Islet precursor cell (in vitro differentiated cells): ENCODE data around the gene NXN.
"Not testable (repeated sequence)": the region's sequence is repeated elsewhere in the genome, so short reads cannot be mapped to it uniquely, and the experiment has no call there.

Source experiments
- DNase-seq: peaks from one replicate; pipeline ENCODE4 v3.0.0-alpha.2; 2018

The NXN gene

DNA sequence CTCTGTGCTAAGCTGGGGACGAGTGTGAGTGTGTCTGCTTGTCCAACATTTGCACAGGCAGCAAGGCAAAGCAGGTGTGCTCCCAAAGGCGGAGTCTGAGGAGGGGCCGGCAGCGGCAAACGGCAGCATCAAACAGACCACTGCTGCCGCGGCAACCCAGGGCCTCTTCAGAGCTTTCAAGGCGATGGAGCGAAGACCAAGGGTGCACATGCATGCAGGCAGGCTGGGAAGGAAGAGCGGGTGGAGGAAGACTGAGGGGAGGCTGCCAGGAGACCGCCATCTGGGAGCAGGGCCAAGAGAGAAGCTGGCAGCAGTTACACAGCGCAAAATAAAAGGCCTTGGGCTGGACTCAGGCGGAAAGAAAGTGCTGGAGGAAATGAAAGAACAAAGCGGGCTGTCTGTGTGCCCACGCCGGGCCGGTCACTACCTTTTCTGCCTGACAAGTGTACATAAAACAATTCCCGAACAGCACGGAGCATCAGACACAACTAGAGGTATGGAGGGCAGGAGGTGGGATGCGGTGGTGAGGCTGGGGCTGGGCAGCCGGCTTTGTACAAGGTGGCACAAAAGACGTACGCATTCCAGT is 25.9 kb upstream of the NXN start:
- no peak for DNase-seq

DNA sequence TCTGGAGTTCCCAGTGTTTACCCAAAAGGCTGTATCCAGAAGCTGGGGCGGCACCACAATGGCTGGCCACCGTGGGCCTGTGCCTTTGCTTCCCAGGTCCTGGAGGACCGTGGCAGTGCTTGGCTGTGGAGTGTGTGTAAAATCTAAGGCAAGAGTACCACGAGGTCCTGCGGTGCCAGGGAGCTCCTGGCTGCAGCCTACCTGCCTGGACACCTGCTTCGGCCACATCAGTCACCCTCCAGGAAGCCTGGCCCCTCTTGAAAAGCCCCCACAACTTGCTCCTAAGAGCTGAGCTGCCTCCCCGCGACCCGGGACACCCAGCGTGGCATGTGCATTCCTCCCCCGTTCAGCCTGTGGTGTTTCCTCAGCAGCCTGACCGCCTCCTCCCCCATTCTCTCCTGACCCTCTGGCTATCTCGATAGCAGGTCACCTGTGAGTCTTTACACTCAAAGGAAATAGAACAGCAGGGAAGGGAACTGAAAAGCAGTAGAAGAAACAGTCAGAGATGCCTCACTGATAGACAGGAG is 25.3 kb upstream of the NXN start:
- DNase-seq = no peak

DNA sequence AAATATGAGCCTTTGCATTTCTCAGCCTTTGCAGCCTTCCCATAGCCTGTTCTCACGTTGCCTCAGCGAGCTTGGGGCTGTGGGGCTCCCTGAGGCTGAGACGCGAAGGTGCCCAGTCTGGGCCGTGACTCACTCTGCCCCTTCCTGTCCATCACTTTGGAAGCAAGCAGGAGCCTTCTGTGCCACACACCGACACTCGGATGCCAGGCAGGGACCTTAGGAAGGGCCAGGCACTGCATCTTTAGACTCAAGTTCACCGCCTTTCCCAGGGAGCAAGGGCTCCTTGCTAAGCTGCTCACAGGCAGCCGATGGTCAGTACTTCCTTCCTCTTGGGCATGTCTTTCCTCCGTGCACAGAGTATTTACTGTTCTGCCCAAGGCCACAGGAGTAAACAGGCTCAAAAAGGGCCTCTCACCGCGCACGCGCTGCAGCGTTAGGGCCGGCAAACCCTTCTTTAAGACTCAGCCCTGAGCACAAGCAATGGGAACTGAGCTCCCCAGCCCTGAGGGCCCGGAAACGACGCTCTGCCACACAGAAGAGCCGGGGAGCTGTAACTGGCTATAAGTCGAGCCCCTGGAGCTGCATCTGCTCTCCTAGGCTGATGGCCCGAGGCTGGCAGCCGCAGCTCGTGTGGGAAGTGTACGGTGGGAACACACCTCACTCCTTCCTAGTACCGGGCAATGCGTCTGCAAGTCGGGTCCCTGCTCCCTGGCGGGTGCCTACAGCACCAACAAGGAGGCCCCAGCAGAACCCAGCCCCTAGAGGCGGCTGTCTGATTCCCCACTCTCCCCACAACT is 24.6 kb upstream of the NXN start:
- DNase-seq = no peak

DNA sequence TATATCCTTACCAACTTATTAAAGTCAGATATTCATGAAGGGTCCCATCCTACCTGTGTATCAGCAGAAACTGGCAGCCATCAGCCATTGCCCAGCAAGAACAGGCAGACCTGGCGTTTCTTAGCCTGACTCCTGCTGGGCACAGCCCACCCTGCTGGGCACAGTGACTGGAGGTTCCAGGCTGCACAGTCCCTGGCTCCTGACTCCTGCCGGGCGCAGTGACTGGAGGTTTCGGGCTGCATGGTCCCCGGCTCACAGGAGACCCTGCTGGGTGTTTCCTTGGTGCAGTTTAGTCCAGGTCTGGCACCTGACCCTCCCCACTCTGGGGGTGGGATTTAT is 24.0 kb upstream of the NXN start:
- no peak for DNase-seq

DNA sequence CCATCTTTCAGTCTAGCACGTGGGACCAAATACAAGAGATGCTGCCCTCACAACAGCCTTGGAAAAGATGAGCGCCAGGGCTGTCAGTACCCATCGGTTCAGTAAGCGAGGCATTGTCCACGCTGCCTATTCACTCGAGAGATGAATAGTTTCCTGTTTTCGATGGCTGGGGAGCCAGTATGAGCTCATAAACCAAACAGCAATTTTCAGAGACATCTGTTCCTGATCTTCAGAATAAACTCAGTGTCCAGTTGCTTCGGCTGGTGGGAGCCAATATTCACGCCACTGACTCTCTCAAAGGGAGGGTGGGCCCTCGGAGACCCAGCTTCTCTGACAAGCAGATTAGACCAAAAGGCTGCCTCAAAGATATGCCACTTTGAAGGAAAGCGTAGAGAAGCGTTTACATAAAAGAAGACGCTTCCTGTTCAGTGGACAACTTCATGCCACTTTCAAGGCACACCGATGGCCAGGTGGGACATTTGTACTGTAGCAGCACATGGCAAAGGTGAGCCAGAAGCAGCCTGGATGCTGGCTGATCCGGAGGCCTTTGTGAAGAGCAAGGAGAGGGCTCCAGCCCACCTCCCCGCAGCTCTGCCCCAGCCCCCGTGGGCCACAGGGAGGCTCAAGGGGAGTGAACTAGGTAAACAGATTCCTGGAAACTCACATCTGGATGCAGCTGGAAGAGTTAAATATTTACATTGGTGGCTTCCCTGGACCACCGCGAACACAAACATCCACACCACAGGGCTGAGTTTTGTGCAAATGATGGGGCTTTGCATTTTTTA is 23.4 kb upstream of the NXN start:
- DNase-seq = no peak

DNA sequence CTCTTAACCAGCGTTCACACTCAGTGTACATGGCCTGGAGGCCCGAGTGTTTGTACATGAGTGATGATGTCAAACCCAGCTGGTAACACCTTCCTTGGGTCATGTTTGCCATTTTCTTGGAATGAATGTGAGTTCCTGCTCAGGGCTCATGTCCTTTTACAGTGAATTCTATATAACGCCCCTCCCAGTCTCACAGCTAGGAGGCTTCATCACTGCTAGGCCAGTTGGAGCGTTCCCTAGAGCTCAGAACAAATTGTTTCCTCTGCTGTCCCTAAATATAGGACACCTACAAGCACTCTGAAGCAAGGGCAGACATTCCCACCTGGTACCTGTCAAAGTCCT is 22.8 kb upstream of the NXN start:
- DNase-seq = no peak

DNA sequence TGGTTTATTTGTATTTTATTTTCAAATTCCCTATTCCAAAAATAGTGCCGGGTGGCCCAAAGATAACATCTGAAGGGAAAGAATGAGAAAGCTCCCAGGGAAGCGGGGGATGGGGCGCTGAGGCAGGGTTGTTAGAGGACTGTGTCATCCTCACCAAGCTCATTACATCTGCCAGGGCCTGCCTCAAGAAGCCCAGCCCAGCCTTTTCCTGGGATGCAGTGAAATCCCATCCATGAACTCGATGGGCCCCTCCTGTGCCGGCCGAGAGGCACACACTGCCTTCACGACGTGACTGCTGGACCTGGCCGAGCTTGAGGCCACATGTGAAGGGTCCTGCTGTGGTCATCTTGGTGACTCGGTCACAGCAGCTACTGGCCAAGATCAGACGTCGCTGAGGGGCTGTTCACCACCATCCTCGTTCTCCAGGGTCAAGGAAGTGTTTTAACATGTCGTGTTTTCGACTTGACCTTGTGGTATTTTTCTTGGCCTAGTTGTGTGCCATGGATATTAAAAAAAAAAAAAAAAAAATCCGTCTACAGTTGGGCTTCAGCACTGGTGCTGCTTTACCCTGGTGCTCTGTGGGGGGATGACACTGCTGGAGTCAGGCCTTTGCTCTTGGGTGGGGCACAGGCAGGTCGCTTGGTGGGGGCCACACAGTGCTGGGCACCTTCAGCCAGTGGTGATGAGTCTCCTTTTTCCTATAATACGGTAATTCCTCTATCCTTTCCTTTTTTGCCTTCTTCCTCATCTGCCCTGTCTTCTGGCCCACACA is 22.2 kb upstream of the NXN start:
- DNase-seq = peak; percentile 81

DNA sequence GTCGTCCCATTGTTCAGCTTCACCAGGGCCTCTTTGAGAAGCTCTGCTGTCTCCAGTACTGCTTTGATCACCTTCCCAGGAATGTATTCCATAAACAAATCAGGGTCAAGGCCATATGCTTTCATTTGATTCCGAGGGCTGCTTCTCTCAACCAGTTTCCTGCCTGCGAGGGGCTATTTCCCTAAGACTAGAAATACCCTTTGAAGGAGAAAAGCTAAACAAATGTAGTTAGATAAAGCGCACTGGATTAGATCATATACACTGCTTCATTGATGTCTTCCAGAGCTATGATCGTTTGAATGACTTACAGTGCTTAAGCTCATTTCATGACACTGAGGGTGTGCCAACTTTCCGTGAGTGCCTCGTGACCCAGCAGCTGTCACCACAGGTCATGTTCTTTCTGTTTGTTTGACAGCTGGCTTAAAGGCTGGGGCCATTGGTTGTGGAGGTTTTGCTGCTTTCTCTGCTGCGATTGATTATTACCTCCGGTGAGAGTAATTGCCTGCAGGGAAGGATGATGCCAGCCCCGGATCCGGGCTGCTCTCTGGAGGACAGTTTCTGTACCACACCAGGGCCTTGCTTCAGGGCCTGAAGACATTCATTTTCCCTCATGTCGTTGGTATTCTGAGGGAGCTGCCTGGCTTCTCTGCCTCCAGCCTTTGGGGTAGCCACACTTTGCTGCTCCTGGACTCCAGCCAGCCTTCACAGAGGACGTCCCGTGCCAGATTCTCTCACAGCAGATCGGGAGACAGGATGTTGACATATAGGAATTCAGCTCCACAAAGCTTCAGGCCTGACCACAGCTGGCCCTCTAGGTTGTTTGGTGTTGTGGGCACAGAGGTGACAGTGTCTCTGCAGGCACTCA is 21.3 kb upstream of the NXN start:
- DNase-seq = peak; percentile 78

DNA sequence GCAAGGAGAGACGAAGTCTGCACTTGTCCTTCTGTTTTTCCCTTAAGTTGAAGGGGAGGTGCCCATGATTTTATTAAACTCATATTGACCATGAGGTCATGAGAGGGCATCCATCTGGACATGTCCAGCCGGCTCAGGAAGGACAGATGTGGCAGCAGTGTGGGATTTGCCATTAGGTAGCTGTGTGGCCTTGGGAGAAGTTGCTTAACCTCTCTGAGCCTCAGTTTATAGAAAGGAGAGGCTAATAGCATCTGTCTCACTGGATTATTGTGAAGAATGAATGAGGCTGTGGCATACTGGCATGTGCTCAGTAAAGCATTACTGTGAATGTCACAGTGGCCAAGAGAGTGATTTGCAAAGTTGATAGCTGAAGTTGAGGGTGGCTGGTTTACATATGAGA is 18.5 kb upstream of the NXN start:
- no peak for DNase-seq

DNA sequence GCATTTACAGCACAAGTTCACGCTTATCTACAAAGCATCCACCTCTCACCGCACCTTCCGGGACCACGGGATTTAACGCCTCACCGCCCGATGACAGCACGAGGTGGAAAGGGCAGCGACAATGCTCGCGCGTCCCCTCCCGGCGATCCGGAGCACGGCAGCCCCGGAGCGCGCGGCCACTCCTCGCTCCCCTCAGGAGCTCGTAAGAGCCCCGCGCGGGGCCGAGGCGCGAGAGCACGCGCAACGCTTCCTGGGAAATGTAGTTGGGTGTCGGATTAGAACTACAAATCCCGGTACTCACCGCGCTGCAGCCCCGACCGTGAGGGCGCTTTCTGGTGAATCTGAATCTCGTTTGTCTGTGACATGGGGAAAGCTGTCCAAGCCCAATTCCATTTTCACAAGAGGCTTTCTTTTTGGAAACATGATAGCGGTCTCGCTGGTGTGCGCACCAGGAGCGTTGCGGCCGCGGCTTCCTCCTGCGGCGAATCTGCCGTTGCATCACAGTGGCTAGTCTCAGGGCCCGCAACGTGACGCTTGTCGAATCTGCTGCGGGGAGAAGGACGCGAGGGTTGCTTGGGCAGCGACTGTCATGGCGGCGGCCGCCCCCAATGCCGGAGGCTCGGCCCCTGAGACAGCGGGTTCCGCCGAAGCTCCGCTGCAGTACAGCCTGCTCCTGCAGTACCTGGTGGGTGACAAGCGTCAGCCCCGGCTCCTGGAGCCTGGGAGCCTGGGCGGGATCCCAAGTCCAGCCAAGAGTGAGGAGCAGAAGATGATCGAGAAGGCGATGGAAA is 17.2 kb upstream of the NXN start, which contains the start of gene TIMM22:
TSS of gene TIMM22 (plus strand) at position 576 of the 791 bp plus-strand sequence. CDS start at position 590, 14 bp downstream.
- DNase-seq = peak; percentile 99

DNA sequence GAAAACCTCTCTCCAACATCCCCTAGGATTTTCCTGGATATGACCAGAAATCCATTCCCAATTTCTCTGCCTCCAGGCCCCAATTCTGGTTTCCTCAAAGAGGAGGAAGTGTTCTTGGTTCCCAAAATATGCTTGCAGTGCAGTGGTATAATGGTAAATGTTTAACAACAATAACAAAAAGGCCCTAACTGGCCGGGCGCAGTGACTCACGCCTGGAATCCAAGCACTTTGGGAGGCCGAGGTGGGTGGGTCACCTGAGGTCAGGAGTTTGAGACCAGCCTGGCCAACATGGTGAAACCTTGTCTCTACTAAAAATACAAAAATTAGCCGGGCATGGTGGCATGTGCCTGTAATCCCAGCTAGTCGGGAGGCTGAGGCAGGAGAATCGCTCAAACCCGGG is 15.7 kb upstream of the NXN start:
- not testable (repeated sequence) for DNase-seq

DNA sequence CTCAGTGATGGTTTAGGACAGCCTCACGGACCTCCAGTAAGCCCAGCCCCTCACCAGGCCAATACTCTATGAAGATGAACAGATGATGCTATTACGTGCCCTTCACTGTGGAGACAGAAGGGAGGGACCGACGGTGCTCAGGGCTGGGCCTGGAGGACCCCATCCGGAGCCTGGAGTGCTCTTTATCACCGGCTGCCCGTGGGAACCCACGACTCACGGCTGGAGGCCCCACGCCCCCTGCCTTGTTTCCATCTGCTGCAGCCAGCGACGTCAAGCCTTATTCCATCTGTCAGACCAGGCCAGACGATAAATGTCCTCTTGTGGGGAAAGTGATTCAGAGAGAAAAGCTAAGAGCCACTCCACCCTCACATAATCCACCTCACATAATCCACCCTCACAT is 13.4 kb upstream of the NXN start:
- peak; percentile 48 for DNase-seq

DNA sequence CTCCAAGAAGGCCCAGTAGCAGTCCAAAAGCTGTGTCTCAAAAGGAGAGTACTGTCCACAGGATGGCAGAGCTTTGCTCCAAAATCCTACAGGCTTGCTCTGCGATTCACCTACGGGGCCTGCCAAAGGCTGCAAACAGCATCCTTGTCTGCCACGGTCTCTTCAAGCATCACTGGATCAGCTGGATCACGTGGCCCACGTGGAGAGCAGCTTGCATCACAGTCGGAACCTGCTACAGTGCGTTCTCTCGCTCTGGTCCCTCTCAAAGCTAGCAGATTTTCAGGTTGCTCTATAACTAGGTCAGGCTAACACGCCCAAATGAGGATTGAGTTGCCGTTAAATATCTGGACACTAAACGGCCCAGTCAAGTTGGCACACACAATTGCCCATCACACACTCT is 9.0 kb upstream of the NXN start:
- no peak for DNase-seq

DNA sequence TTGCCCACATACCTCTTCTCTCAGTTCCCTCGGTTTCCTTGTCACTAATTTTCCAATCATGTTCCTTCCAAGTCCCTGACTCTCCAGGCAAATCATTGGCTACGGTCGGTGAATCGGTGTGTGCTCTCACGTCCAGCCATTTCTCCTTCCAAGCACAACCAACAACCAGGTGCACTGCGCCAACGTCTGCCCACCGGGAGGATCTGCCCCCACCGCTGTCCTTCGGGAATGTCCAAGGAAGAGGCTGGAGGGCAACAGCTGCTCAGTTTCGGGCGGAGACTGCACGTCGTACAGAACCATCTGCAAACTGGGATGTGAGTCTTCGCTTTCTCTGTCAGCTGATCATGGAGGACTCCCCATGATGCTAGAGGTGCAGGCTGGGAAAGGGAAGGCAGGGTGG is 8.4 kb upstream of the NXN start:
- DNase-seq = no peak

DNA sequence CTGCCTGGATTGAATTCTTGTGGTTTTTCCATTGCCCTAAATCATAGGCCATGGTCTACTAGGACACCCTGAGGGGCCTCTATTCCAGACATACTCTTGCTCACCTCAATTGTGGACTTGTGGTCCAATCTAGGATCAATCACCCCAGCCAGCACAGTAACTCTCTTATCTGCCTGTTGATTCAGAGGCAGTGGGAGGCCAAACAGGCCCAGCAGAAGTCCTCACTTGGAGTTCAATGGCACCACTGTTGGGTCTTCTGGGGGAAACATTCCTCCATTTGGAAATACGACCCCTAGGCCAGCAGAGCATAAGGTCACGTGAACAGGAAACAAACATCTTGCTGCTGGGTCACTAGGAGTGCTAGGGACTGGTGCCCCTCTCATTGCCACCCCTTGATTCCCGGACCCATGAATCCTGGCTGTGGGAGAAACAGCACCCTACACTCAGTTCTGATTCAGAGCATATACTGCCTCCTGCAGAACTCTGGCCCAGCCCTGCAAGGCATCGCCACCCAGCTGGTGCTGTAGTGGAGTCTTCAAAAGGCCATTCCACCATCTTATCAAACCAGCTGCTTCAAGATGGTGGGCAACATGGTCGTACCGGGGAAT is 6.8 kb upstream of the NXN start:
- DNase-seq = peak; percentile 89

DNA sequence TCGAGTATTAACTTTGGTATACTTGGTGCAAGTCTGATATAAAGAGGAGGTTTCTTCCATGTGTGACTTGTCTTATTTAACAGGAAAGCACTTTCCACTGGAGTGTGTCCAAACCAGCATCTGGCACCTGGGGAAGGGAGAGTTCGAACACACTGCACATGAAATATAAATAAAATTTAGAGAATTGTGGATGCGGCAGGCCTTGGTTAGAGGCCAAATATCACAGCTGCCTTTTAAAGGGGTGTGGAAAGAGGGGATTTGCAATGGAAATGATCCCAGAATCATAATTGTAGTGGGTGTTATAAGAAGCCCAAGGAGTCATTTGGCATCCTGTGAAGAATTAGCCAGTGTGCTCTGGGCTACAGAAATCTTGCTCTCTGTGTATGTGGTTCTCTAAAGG is 4.3 kb upstream of the NXN start:
- DNase-seq = no peak

DNA sequence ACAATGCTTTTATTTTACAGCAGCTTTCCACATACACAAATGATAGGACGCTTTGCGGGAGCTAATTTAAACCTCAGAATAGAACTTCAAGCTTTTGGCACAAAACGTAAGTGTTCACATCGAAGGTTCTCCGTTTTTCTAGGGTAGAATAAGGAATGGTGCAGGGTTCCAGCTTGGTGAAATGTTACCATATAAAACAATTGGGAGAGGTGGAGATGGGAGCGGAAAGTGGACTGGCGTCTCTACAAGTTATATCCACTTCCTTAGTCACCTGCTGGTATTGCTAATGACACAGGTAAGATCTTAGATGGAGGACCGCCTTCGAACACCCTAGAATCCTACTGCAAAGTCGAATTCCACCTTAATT is 1.7 kb upstream of the NXN start:
- DNase-seq = no peak

DNA sequence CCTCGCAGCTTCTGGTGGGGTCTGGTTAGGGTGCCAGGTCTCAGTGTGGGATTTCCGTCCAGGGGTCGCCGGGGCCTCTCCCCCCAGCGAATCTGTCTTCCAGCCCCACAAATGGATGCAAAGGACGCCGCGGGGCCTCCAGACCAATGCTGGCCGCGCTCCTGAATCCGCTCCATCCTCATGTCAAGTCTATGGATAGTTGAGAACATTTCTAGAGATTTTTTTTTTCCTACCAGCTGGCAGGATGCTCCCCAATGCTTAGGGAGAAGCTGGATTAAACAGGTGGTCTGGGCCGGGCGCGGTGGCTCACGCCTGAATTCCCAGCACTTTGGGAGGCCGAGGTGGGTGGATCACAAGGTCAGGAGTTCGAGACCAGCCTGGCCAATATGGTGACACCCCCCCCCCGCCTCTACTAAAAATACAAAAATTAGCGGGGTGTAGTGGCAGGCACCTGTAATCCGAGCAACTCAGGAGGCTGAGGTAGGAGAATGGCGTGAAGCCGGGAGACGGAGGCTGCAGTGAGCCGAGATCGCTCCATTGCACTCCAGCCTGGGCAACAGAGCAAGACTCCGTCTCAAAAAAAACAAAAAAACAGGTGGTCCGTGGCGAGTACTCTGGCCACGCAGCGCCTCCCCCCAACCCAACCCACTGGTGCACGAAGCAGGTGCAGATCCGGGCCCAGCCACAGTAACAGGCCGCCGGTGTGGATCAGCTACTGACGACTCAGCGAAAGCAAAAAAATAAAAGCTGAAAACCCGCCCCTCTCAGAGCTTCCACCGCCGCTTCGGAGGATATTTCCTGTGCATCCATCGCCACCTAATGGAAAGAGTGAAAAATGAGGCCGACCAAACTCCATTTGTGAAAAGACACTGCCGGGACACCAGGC is 1.1 kb upstream of the NXN start:
- peak; percentile 93 for DNase-seq

DNA sequence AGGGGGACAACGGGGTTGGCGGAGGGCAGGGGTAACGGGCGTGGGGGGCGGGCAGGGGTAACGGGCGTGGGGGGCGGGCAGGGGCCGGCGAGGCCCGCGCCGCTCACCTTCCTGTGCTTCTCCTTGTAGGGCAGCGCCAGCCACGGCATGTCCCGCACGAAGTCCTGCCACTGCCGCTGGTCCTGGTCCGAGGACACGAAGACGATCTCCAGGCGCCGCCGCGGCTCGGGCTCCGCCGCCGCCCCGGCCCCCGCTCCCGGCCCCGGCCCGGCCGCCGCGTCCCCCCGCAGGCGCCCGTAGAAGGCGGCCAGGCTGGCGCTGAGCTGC is 401 bp downstream of the NXN start:
- DNase-seq = no peak
